ENCODE measurements around the gene CDH4. TPM values are rescaled to one million over a fixed set of nuclear protein-coding genes. Genes with fewer than 3 reads are reported as not detected.

The CDH4 gene
- total RNA-seq, 1 experiment from 2014 or later, result 5.3 TPM

- ATAC-seq (no peak), DNase-seq (ENCODE audit: low spot score) (no peak)
- Mint-ChIP-seq H3K27ac (no peak overlapping the region), H3K4me3 (no peak overlapping the region), H3K4me1 (no peaks in the 10 kb centered on the region), H3K27me3 (ENCODE audit: low read depth) (peaks cover 25% of the 10 kb centered on the region), H3K9me3 (peaks cover 10% of the 10 kb centered on the region), H3K36me3 (no peaks in the 10 kb centered on the region; the same call in 1 of the 2 replicates)
- ChIA-PET POLR2A (no interaction called here), CTCF (interaction anchor here (1.2 kb wide), 1 partner anchor 169 kb away, joined by 3 read pairs; no protein-coding TSS in a partner anchor)
- 0 out of 2 replicates have a peak, but pooled peaks have one; percentile 23 for TF ChIP-seq USF2 (CRISPR knock-in tag; IDR thresholded peaks at IDR 0.05)
- TF ChIP-seq USF1 (CRISPR knock-in tag; IDR thresholded peaks at IDR 0.05), result no peak
Measured at GRCh38 chr20:61706259-61706961, 454.3 kb downstream of the CDH4 start.

- no peak overlapping the region for H3K27ac Mint-ChIP-seq
- DNase-seq (ENCODE audit: low spot score), result no peak
- TF ChIP-seq ZNF317 (CRISPR knock-in tag; IDR thresholded peaks at IDR 0.05; ENCODE audit: borderline replicate concordance, low read depth) (no peak), MYBL2 (CRISPR knock-in tag; IDR thresholded peaks at IDR 0.05) (no peak), ZSCAN18 (CRISPR knock-in tag; IDR thresholded peaks at IDR 0.05) (no peak), GABPB1 (CRISPR knock-in tag; IDR thresholded peaks at IDR 0.05) (no peak), SMAD3 (CRISPR knock-in tag; IDR thresholded peaks at IDR 0.05; ENCODE audit: borderline replicate concordance) (no peak), NR2C2 (CRISPR knock-in tag; IDR thresholded peaks at IDR 0.05) (no peak), RORB (CRISPR knock-in tag; IDR thresholded peaks at IDR 0.05) (no peak), AR (CRISPR knock-in tag; IDR thresholded peaks at IDR 0.05) (no peak), TEAD4 (CRISPR knock-in tag; IDR thresholded peaks at IDR 0.05) (no peak), KAT7 (CRISPR knock-in tag; IDR thresholded peaks at IDR 0.05; ENCODE audit: borderline replicate concordance) (no peak), ATF3 (CRISPR knock-in tag; conservative IDR thresholded peaks at IDR 0.05) (no peak), ATF6 (CRISPR knock-in tag; IDR thresholded peaks at IDR 0.05) (no peak), ZNF425 (CRISPR knock-in tag; conservative IDR thresholded peaks at IDR 0.05) (no peak)
- H3K9me3 Mint-ChIP-seq, result peaks cover 14% of the 10 kb centered on the region
- no peak overlapping the region for H3K4me3 Mint-ChIP-seq
- CTCF ChIA-PET, result no interaction called here
- H3K4me1 Mint-ChIP-seq, result no peaks in the 10 kb centered on the region
- no peak for ATAC-seq
- POLR2A ChIA-PET, result no interaction called here
- peaks cover 31% of the 10 kb centered on the region for H3K27me3 Mint-ChIP-seq (ENCODE audit: low read depth)
- H3K36me3 Mint-ChIP-seq, result no peaks in the 10 kb centered on the region; the same call in 1 of the 2 replicates
Measured at GRCh38 chr20:61708891-61709290, 456.8 kb downstream of the CDH4 start.
